ENCODE data around the gene ERC2.

- TF ChIP-seq CTCF (IDR thresholded peaks at IDR 0.05): no peak
- TF ChIP-seq POLR2A (IDR thresholded peaks at IDR 0.05): no peak
These were observed 529.0 kb downstream of the ERC2 start for GRCh38 chr3:55939287-55939686.

All from heart left ventricle (tissue), 13 donors.